ENCODE results near the gene DNAH5.

DNA sequence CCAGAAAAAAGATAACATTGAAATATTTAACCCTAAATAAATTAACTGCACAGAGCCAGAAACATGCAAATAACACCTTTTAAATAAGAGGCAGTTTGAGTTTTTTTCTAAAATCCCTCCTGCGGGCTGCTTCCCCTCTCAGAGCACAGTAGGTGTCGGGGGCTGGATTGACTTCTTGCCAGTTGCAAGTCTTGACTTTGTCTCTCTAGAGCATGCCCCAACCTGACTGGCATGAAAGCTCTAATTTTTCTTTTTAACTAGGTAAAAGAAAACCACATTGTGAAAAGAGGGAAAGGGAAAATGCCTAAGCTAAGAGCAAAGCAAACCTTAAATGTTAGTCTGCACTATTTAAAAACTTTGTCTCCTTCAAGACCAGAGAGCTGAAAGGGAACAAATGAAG, 46.4 kb upstream of the DNAH5 start:
- TF ChIP-seq, protein P1, sequence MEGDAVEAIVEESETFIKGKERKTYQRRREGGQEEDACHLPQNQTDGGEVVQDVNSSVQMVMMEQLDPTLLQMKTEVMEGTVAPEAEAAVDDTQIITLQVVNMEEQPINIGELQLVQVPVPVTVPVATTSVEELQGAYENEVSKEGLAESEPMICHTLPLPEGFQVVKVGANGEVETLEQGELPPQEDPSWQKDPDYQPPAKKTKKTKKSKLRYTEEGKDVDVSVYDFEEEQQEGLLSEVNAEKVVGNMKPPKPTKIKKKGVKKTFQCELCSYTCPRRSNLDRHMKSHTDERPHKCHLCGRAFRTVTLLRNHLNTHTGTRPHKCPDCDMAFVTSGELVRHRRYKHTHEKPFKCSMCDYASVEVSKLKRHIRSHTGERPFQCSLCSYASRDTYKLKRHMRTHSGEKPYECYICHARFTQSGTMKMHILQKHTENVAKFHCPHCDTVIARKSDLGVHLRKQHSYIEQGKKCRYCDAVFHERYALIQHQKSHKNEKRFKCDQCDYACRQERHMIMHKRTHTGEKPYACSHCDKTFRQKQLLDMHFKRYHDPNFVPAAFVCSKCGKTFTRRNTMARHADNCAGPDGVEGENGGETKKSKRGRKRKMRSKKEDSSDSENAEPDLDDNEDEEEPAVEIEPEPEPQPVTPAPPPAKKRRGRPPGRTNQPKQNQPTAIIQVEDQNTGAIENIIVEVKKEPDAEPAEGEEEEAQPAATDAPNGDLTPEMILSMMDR (IDR thresholded peaks at IDR 0.05) = no peak
- TF ChIP-seq POLR2A (IDR thresholded peaks at IDR 0.05) = no peak

Data from esophagus squamous epithelium (tissue), 4 donors.